LNCAP (cell line): ENCODE results near the gene SLFN14.

Experiments used
- CTCF ChIP-seq: fragments of 450-650 bp; IDR thresholded peaks from 2 replicates; pipeline ENCODE4 v1.5.1; 2017; ENCODE audit warnings: mild to moderate bottlenecking

Gene SLFN14

GRCh38 chr17:35541434-35541833 is 19.2 kb downstream of the SLFN14 start:
- TF ChIP-seq CTCF: no peak

- no peak for TF ChIP-seq CTCF
Measured at GRCh38 chr17:35540589-35541404, 19.8 kb downstream of the SLFN14 start.

GRCh38 chr17:35539659-35540026 is 21.0 kb downstream of the SLFN14 start:
- peak; percentile 12 for TF ChIP-seq CTCF

GRCh38 chr17:35537601-35538141 is 22.9 kb downstream of the SLFN14 start, which contains the start of gene SLFN12L:
SLFN12L (minus strand) TSS chr17:35537678; CDS start chr17:35522364, 15,314 bp downstream.
- no peak for TF ChIP-seq CTCF

GRCh38 chr17:35536664-35537171 is 23.9 kb downstream of the SLFN14 start:
- no peak for TF ChIP-seq CTCF

- TF ChIP-seq CTCF: no peak
Measured at GRCh38 chr17:35534576-35535093, 26.0 kb downstream of the SLFN14 start.

GRCh38 chr17:35531160-35531559 is 29.5 kb downstream of the SLFN14 start:
- no peak for TF ChIP-seq CTCF
